NCI-H510A treated with DMSO at 0.1 percent for 48 hours (cell line): ENCODE data around the gene GCM1.

Experiments
- DNase-seq: peaks from one replicate; lab custom pipeline; 2025; lab: John Stamatoyannopoulos, UW

The GCM1 gene

DNA sequence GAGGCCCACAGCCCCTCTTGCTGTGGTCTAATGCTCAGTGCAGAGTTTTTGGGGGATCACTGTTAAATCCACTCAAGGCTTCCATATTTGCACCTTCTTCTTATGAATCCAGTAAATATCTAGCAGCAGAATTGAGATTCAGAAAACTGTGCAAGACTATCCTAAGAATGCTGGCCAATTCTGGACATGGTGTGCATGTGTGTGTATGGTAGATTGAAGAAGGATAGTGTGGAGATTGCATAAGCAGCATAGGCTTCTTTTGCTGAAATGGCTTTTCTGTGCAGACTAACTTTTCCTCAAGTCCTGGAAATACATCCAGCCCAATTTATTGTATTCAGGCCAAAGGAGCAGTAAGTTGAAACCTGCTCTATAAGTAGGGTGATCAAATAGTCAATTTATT, 43.7 kb downstream of the GCM1 start:
- no peak for DNase-seq

DNA sequence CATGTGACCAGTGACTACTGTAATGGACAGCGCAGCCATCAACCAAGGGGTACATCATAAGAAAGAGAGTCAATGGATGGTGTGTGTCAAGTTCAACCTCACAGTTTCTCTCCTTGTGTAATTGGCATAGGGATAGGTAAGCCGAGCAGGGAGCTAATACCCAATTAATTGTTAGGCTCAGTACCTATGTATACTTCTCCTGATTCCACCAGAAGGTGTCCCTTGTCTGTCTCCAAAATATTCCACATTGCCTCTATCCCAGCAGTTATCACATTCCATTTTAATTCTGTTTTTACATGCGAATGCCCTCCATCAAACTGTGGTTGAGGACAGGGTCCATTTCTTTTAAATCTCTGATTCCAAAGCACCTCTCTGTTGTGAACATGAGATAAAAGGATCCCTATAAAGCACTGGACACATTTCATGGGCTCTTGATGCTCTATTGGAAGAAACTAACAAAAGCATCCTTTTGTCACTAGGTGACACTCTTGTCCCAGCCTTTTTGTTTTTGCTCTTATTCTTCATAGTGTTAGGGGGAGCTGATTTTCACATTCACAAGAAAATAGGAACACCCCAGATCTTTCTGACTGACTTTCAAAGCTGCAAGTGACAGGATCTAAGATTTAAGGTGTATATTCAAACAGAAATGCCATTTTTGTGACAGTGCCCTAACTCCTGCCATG, 44.5 kb downstream of the GCM1 start:
- peak; percentile 52 for DNase-seq

DNA sequence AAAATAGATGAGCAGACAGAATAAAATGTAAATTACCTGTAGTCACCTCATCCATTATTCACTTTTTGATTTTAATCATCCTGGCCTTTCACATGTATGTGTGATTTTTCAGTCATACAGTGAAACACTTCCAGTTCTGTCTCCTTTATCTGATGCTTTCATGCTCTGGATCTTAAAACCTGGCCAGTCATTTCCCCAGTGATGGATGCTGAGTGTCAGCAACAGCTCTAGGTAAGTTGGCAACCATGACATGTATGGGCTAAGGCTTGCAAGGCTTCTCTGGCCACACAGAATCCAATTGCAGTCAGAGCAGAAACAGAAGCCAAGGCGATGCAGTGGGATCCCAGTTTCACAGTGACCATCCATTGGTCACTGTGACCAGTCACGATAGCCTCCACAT, 47.6 kb downstream of the GCM1 start:
- no peak for DNase-seq

DNA sequence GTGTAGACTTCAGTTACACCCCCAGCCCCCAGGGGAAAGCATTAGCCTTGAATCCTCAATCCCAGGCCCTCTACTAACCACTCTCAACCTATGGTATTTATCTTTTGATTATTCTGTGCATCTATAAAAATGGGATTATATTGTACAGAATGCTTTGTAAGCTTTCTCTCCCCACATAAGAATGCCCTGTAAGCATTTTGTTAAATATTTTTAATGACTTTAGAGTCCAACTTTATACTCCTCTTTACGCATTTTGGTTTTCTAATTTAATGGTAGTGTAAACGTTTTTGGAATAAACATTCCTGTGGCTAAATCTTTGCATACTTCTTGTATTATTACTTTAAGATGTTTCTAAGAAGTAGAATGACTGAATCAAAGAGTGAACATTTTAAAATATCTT, 48.1 kb downstream of the GCM1 start:
- DNase-seq, result no peak

DNA sequence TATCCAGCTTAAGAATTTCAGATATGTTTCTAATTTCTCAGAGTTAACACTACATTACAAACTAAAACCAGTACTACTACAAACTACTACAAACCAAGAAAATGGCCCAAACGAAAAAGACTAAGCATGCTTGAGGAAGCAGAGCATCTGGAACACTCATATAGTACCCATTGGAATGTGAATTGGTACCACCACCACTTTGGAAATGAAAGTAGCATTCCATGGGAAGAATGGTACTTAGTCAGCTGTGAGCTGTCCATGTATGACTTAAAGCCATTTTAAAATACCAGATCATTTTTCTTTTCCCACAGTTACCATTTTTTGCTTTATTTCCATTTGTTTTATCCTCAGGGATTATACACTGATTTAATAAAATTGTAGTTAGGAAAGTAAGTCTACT, 52.9 kb downstream of the GCM1 start:
- no peak for DNase-seq

DNA sequence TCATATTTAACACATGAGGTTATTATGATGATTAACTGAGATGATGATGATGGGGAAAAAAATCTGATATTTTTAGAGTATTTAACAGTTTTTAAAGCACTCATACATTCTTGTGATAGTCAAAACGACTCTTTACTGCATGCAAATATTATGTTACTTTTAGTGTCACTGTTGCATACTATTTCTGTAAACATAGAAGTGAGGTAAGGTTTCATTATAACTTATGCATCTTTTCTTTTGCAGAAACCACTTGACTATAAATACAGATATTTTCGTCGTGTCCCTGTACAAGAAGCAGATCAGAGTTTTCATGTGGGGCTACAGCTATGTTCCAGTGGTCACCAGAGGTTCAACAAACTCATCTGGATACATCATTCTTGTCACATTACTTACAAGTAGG, 53.4 kb downstream of the GCM1 start:
- DNase-seq, result no peak

DNA sequence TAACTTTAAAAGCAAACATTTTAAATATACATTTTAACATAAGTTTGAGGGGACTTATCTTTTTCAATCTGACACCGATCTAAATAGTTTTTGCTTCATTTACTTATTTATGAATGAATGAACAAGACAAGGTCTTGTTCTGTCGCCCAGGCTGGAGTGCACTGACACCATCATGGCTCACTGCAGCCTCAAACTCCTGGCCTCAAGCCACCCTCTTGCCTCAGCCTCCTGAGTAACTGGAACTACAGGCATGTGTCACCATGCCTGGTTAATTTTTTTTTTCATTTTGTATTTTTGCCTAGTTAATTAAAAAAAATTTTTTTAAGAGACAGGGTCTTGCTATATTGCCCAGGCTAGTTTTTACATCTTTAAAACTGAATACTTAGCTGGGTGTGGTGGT, 58.1 kb downstream of the GCM1 start:
- no peak for DNase-seq

DNA sequence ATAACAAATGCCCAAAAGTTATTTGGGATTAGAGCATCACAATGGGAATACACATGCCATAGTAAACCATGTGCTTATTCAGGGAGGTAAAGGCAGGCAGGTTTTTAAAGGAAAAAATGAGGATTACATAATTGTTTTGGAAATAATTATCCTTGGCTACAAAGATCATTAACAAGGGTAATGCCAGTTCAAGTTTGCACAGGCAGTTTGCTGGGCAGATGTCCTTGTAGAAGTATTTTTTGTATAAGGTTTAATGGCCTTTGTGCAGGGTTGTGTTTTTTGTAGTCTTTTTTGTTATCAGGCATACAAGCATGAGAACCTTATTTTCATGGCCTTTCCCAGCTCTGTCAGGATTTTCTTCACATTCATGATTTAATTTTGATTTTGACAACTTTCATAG, 58.7 kb downstream of the GCM1 start:
- no peak for DNase-seq

DNA sequence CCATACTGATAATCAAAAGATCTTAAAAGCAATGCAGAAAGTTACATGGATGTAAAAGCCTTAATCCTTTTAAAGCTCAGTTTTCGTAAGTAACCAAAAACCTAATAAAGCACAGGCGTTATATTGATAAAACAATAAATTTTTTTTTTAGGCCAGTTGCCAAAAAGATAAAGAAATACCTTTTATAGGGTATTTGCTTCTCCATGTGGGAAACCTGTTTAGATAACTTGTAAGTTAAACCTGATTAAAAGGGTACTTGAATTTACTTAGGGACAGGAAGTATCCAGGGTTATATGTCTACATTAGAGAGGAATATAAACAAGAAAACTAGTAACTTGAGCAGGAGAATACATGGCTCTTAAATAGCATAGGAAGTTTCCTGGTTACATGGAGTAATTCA, 62.3 kb downstream of the GCM1 start:
- peak; percentile 28 for DNase-seq

DNA sequence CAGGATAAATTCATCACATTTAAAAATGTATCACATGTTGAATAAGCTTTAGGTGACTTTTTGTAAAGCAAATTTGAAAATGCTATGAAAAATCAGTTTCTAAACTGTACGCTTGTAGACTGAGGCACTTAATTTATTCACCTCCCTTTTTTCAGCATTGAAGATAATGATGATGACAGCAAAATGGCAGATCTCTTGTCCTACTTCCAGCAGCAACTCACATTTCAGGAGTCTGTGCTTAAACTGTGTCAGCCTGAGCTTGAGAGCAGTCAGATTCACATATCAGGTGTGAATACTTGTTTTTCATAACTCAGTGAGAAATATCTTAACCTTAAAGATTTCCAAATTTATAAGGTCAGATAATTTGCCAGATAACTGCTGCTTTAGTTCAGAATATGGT, 67.8 kb downstream of the GCM1 start:
- no peak for DNase-seq
